Body of pancreas (tissue), 4 donors: ENCODE measurements around the gene ARPP21. TPM values are rescaled to one million over a fixed set of nuclear protein-coding genes. Genes with fewer than 3 reads are reported as not detected.

Experiments used
- ATAC-seq: fragments of 150-250 bp; one replicate; pipeline ENCODE4 v1.9.1; 2016
- DNase-seq, 4 donors: peaks; one replicate each; pipeline ENCODE4 v3.0.0-alpha.2; 2019
- H3K27ac ChIP-seq, 4 donors: fragments of 200-600 bp; sonication (generic); 1 replicate in 3 of 4; 2 replicates in 1 of 4; pipeline versions ENCODE4 v1.5.1 to v1.6.1; 2016 to 2019; ENCODE audit warnings: mild to moderate bottlenecking in 1 of 4, mixed read lengths in 1 of 4, moderate library complexity in 1 of 4
- H3K27me3 ChIP-seq, 2 donors: fragments of 200-600 bp; sonication (generic); one replicate each; pipeline ENCODE4 v1.6.0; 2016; ENCODE audit warnings: mild to moderate bottlenecking in 1 of 2
- H3K36me3 ChIP-seq, 2 donors: fragments of 200-600 bp; sonication (generic); replicated peaks in 1 of 2; 2 replicates each; pipeline ENCODE4 v1.5.1; 2016; ENCODE audit warnings: low read depth in 2 of 2; ENCODE audit not compliant: insufficient read depth in 1 of 2
- H3K4me1 ChIP-seq: fragments of 200-600 bp; sonication (generic); one replicate; pipeline ENCODE4 v1.6.0; 2016
- H3K4me3 ChIP-seq, 2 donors: fragments of 200-600 bp; sonication (generic); 1 replicate in 1 of 2; 2 replicates in 1 of 2; pipeline ENCODE4 v1.5.1; 2016 to 2019
- H3K9me3 ChIP-seq, 3 donors: fragments of 200-600 bp; sonication (generic); 1 replicate in 2 of 3; 2 replicates in 1 of 3; pipeline ENCODE4 v1.5.1; 2016
- POLR2A ChIP-seq, 3 donors: fragments of 450-650 bp; IDR thresholded peaks; one replicate each; pipeline ENCODE4 v1.6.1; 2016; ENCODE audit warnings: antibody characterized with exemption in 3 of 3, mild to moderate bottlenecking in 2 of 3
- WGBS, 2 donors: methylation state at CpG; one replicate each; pipeline ENCODE4 v1.1.5; 2017; 5-methylcytosine and 5-hydroxymethylcytosine counted together
- intact Hi-C: fragments of 100-400 bp; cut with DNase I; formaldehyde crosslinking; loops from one replicate; pipeline ENCODE4 v1.15.1; 2023
- total RNA-seq, 2 donors: library from RNA; depleted of rRNA; stranded (reverse); fragments of >200 nt; gene quantifications; one replicate each; pipeline ENCODE4 v1.1.0, GENCODE V29; 2016
- TF ChIP-seq, protein P1 (sequence below), 7 experiments: fragments of 450-650 bp in 4 of 7; fragments of 200-600 bp in 3 of 7; sonication (generic) in 3 of 7; IDR thresholded peaks; one replicate each; pipeline ENCODE4 v1.5.1; 2016 to 2019; ENCODE audit warnings: antibody characterized with exemption in 7 of 7

The ARPP21 gene
- total RNA-seq, 2 donors from 2014 or later: not detected

DNA sequence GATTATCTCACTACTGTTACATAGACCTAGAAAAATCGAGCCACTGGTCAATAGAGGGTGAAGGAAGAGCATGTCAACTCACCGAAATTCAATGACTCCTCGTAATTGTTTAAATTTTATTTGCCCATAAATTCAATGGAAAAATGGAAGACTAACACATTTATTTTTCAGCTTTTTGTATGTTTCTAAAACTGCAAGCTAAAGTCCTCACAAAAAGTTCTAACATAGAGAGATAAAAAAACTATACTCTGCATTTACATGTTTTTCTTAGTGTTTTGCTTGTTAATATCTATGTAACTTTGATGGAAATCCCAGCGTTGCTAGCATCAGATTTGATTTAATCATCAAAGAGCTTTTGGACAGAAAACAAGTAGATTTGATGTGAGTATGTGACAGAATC is 6.8 kb downstream of the ARPP21 start:
- ATAC-seq (no peak), DNase-seq (no peak)
- TF ChIP-seq POLR2A (IDR thresholded peaks at IDR 0.05): no peak
- TF ChIP-seq, protein P1, sequence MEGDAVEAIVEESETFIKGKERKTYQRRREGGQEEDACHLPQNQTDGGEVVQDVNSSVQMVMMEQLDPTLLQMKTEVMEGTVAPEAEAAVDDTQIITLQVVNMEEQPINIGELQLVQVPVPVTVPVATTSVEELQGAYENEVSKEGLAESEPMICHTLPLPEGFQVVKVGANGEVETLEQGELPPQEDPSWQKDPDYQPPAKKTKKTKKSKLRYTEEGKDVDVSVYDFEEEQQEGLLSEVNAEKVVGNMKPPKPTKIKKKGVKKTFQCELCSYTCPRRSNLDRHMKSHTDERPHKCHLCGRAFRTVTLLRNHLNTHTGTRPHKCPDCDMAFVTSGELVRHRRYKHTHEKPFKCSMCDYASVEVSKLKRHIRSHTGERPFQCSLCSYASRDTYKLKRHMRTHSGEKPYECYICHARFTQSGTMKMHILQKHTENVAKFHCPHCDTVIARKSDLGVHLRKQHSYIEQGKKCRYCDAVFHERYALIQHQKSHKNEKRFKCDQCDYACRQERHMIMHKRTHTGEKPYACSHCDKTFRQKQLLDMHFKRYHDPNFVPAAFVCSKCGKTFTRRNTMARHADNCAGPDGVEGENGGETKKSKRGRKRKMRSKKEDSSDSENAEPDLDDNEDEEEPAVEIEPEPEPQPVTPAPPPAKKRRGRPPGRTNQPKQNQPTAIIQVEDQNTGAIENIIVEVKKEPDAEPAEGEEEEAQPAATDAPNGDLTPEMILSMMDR (IDR thresholded peaks at IDR 0.05): no peak
- Histone ChIP-seq H3K4me3 (no peak overlapping the region), H3K27ac (no peak overlapping the region), H3K27me3 (peaks cover 0 to 4% of the 10 kb centered on the region in 2 donors), H3K36me3 (no peaks in the 10 kb centered on the region), H3K9me3 (no peaks in the 10 kb centered on the region), H3K4me1 (no peaks in the 10 kb centered on the region)
- intact Hi-C loops: no loop called here
- WGBS, 2 donors: 52 to 74% methylated on average over 4 of the region's 4 CpGs

DNA sequence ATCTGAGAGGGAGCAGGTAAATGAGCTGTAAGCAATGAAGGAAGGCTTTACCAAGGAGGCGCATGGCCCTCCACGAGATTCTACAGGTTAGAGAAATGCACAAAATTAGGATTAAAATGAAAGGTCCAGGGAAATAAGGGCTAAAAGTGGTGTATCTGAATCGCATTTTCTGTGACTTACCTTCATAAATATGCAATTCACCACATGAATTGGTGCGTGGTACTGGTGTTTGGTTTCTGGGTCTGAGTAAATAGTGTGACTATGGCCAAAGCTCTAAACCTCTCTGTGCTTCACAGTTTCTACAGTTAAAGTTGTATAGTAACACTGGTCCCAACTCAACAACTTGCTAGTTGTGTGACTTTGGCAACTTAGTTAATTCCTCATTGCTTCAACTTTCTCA is 8.1 kb downstream of the ARPP21 start:
- no peaks in the 10 kb centered on the region for H3K4me1 ChIP-seq
- ATAC-seq (no peak), DNase-seq (no peak)
- intact Hi-C loops: no loop called here
- TF ChIP-seq, protein P1 (IDR thresholded peaks at IDR 0.05): no peak
- TF ChIP-seq POLR2A (IDR thresholded peaks at IDR 0.05): no peak
- WGBS, 2 donors: 65 to 66% methylated on average over 4 of the region's 4 CpGs
- no peaks in the 10 kb centered on the region for H3K36me3 ChIP-seq
- H3K4me3 ChIP-seq: no peak overlapping the region
- H3K9me3 ChIP-seq: no peaks in the 10 kb centered on the region
- H3K27me3 ChIP-seq: no peaks in the 10 kb centered on the region
- H3K27ac ChIP-seq: no peak overlapping the region

DNA sequence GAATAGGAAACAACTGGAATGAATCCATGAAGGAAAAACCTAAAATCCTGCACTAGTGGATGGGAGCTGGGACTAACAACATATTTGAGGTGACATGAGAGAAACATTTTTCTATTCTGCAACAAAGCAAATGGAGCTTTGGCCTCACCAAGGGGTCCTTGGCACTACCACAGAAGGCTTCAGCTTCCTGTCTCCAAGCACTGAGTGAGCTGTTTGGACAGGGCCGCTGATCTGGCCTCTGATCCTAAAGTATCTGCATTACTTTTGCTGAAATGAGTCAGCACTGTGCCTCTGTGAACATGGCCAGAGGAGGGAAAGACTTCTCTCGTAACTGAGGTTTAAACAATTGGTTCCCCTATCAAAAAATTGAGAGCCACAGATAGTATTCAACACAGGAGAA is 9.0 kb downstream of the ARPP21 start:
- H3K27ac ChIP-seq: no peak overlapping the region
- H3K4me1 ChIP-seq: no peaks in the 10 kb centered on the region
- no peak overlapping the region for H3K4me3 ChIP-seq
- H3K27me3 ChIP-seq: no peaks in the 10 kb centered on the region
- H3K9me3 ChIP-seq: no peaks in the 10 kb centered on the region
- no peaks in the 10 kb centered on the region for H3K36me3 ChIP-seq
- intact Hi-C loops: no loop called here
- ATAC-seq: no peak
- TF ChIP-seq, protein P1 (IDR thresholded peaks at IDR 0.05): no peak
- TF ChIP-seq POLR2A (IDR thresholded peaks at IDR 0.05): no peak
- 32 to 36% methylated on average over 2 of the region's 2 CpGs for WGBS, 2 donors
- no peak for DNase-seq

DNA sequence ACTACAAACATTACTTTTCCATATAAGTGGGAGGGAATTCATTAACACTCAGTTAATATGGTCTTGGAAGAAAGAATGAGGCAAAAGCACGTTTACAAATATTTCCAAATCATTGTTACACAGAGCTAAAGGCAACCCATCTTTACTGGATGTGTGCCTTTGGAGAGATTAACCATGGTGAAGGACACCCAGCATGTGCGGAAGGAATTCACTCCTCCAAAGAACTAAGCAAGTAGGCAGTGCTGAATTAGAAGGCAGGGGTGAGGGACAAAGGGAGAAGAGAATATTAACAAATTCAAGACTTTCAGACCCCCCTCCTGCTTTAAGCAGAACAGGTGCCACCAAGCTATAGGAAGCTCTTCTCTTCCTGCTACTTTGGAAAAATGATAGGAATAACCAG is 10.1 kb downstream of the ARPP21 start:
- Histone ChIP-seq H3K4me3 (no peak overlapping the region), H3K27me3 (no peaks in the 10 kb centered on the region), H3K27ac (no peak overlapping the region), H3K4me1 (no peaks in the 10 kb centered on the region), H3K9me3 (no peaks in the 10 kb centered on the region), H3K36me3 (no peaks in the 10 kb centered on the region)
- intact Hi-C loops: no loop called here
- TF ChIP-seq, protein P1 (IDR thresholded peaks at IDR 0.05): no peak
- no peak for TF ChIP-seq POLR2A (IDR thresholded peaks at IDR 0.05)
- no peak for DNase-seq
- ATAC-seq: no peak
- WGBS, 2 donors: 56 to 68% methylated on average over 2 of the region's 2 CpGs

DNA sequence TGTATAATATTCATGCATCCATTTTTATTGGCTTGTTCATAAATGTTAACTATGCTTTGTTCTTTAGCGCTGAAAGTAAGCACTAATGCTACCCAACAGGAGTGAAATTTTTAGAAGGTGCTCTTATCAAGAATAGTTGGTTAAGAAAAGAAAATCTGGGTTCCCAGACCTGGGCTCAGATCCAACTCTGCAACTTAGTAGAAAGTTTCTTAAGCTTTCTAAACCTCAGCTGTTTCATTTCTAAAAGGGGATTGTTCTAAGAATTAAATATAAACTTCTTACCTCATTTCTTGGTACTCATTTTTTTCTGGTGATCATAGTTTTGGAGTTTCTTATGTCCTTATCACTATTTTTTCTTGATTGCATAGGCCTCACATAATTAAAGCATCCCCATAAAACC is 12.1 kb downstream of the ARPP21 start:
- ATAC-seq: no peak
- H3K4me3 ChIP-seq: no peak overlapping the region
- intact Hi-C loops: no loop called here
- no peak for TF ChIP-seq POLR2A (IDR thresholded peaks at IDR 0.05)
- TF ChIP-seq, protein P1 (IDR thresholded peaks at IDR 0.05): no peak
- H3K36me3 ChIP-seq: no peaks in the 10 kb centered on the region
- H3K4me1 ChIP-seq: no peaks in the 10 kb centered on the region
- no peaks in the 10 kb centered on the region for H3K27me3 ChIP-seq
- no peak for DNase-seq
- WGBS, 2 donors: 85 to 89% methylated on average over 1 of the region's 1 CpG
- no peaks in the 10 kb centered on the region for H3K9me3 ChIP-seq
- H3K27ac ChIP-seq: no peak overlapping the region
